Measurements from ENCODE around the gene NRAS.

Gene NRAS

GRCh38 chr1:114666954-114667353 lies 49.6 kb downstream of the NRAS start:
- no peak for DNase-seq
- Mint-ChIP-seq H3K4me1 (no peaks in the 10 kb centered on the region), H3K27me3 (ENCODE audit: low read depth, poor library complexity) (peaks cover 20% of the 10 kb centered on the region), H3K4me3 (no peak overlapping the region), H3K9me3 (no peaks in the 10 kb centered on the region), H3K27ac (no peak overlapping the region), H3K36me3 (ENCODE audit: low read depth) (no peaks in the 10 kb centered on the region)
- TF ChIP-seq, protein P1, sequence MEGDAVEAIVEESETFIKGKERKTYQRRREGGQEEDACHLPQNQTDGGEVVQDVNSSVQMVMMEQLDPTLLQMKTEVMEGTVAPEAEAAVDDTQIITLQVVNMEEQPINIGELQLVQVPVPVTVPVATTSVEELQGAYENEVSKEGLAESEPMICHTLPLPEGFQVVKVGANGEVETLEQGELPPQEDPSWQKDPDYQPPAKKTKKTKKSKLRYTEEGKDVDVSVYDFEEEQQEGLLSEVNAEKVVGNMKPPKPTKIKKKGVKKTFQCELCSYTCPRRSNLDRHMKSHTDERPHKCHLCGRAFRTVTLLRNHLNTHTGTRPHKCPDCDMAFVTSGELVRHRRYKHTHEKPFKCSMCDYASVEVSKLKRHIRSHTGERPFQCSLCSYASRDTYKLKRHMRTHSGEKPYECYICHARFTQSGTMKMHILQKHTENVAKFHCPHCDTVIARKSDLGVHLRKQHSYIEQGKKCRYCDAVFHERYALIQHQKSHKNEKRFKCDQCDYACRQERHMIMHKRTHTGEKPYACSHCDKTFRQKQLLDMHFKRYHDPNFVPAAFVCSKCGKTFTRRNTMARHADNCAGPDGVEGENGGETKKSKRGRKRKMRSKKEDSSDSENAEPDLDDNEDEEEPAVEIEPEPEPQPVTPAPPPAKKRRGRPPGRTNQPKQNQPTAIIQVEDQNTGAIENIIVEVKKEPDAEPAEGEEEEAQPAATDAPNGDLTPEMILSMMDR (IDR thresholded peaks at IDR 0.05) = no peak

DNA sequence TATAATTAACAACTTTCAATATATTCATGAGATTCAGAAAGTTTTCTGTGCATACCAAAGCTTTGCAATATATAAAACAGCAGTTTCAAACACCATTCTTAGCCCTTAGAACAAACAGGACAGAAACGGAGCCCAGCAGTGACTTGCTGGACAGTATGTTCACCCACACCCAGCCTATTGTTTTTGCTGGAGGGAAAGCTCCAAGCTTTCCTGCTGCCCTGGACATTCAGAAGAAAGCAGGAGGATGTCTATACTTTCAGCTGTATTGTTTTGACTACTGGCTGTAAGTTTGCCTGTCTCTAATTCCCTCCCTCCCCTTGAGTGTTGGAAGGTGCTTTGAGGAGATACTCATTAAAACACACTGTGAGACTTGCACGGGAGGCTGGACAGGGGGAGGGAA lies 56.3 kb downstream of the NRAS start:
- DNase-seq = no peak
- Mint-ChIP-seq H3K27ac (peak overlapping the region; percentile 36), H3K4me3 (no peak overlapping the region), H3K4me1 (no peaks in the 10 kb centered on the region), H3K36me3 (ENCODE audit: low read depth) (no peaks in the 10 kb centered on the region), H3K9me3 (no peaks in the 10 kb centered on the region), H3K27me3 (ENCODE audit: low read depth, poor library complexity) (peaks cover 7% of the 10 kb centered on the region)
- TF ChIP-seq, protein P1 (IDR thresholded peaks at IDR 0.05) = no peak

All from nephron progenitor cell (in vitro differentiated cells).